Heart left ventricle (tissue), 13 donors: ENCODE measurements around the gene ARHGAP45.

Source experiments
- POLR2A ChIP-seq, 2 donors: fragments of 450-650 bp; IDR thresholded peaks; one replicate each; pipeline ENCODE4 v1.6.1; 2017; ENCODE audit warnings: antibody characterized with exemption in 2 of 2, mild to moderate bottlenecking in 2 of 2, moderate library complexity in 2 of 2
- TF ChIP-seq, protein P1 (sequence below), 12 donors: fragments of 200-600 bp; sonication (generic) in 4 of 12; IDR thresholded peaks; one replicate each; pipeline versions ENCODE4 v1.5.0 to v1.8.0; 2018 to 2022; ENCODE audit warnings: antibody characterized with exemption in 12 of 12, mild to moderate bottlenecking in 5 of 12
- donor health status: ischemic (EF 13 %, LVEDD 7.1; RV severe dilation, severe dysfunction).
- donor health status: DM: no; HTN: yes; CAD: no.
- donor health status: DM: no; HTN: no; CAD: no.
- donor health status: ischemic (EF 25% LVEDD 6.9; RV normal size, moderate dysfunction).
- donor health status: ischemic (EF 25% LVEDD 5.7; RV mildly dilated, moderate dysfunction).
- donor health status: ischemic (EF 35%, LVEDD 5.7; RV mildly dilated, moderate dysfunction).
- donor health status: nonischemic (EF 11% LVEDD 7.7; RV severe dilation, severe dysfunction).
- donor health status: DM: yes; HTN: yes; CAD: no.
- donor health status: PGD.
- donor health status: ischemic (EF 29% LVEDD 5.4; RV normal size, mild dysfunction).
- donor health status: nonischemic (EF 23%, LVEDD 6.1; RV moderate dilation, normal function).

DNA sequence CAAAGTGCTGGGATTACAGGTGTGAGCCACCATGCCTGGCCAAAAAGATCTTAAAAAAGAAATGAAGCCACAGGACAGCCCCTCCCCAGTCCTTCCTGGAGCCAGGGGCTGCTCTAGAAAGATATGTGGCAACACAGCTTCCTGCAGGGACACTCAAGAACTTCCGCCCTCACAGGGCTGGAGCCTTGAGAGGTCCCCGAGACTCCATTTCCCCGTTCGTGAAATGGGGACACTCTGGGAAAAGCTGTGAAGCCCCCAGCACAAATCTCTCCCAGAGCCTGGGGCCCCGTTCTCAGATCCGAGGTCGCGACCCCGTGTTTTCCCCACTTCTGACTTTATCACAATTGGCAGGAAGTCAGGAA, 34.4 kb downstream of the ARHGAP45 start:
- TF ChIP-seq, protein P1, sequence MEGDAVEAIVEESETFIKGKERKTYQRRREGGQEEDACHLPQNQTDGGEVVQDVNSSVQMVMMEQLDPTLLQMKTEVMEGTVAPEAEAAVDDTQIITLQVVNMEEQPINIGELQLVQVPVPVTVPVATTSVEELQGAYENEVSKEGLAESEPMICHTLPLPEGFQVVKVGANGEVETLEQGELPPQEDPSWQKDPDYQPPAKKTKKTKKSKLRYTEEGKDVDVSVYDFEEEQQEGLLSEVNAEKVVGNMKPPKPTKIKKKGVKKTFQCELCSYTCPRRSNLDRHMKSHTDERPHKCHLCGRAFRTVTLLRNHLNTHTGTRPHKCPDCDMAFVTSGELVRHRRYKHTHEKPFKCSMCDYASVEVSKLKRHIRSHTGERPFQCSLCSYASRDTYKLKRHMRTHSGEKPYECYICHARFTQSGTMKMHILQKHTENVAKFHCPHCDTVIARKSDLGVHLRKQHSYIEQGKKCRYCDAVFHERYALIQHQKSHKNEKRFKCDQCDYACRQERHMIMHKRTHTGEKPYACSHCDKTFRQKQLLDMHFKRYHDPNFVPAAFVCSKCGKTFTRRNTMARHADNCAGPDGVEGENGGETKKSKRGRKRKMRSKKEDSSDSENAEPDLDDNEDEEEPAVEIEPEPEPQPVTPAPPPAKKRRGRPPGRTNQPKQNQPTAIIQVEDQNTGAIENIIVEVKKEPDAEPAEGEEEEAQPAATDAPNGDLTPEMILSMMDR (IDR thresholded peaks at IDR 0.05), result no peak
- TF ChIP-seq POLR2A (IDR thresholded peaks at IDR 0.05), result no peak
